HL-60/S4 treated with retinoic acid at 250 ng/mL for 4 days and 3 days (cell line): ENCODE measurements around the gene YWHAQ.
"Not testable (repeated sequence)": the region's sequence is repeated elsewhere in the genome, so short reads cannot be mapped to it uniquely, and the experiment has no call there.

ENCODE experiments used
- in situ Hi-C: fragments of 300-500 bp; cut with MboI; formaldehyde crosslinking; loops from 2 replicates; pipeline ENCODE4 v1.7.0; 2022; ENCODE audit warnings: low sequenced_read_pairs

YWHAQ gene

DNA sequence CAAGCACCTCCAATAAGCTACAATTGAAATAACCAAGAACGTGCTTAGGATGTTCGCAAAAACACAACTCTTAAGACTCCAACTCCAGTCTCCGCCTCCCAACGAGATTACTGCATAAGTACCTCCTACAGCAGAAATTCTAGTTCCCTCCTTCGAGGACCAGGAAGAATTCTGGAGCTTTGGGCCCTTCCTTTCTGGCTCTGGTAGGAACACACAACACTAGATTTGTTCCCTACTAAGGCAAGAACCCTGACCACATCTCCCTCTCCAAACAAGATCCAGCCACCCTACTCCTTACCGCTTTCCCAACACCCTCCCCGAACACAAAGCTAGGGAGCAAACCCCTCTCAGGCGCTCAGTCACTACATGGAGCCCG, 75.9 kb downstream of the YWHAQ start:
- in situ Hi-C loops, result no loop called here

DNA sequence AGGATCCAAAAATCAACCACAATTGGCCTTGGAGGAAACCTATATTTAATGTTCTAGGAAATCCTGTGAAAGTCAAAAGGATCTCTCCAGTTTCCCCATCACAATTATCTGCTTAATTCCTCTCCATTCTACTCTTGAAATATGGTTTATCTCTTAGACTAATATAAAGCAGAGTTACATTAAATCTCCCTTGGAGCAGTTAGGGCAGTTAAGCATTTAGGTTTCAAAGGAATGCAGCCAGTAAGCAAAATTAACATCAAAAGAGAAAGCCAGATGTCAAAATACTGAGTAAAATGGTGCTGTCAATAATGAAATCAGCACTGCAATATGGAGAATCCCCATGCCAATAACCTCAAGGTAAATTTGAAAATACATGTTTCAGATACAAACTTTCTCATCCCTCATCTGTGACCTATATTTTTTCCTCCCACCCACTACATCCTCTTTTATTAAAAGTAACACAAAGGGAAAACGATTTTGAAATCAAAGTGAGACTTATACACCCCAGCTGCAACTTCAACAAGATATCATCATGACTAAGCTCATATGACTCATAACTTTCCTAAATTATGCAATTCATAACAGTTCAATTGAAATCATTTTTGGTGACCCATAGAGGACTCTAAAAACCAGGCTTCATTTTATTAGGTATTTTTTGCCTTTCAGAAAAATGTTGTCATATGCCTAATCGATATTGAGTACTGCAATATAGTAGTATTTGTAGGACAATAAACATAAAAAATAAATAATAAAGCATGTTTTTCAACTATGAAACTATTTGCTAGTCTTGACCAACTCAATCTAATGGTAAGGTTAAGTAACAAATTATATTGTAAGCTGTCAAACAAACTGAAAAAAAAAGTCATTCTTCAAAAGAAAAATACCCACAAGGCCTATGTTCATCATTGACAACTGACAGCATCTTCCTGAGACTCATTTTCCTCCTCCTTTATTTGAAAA, 78.3 kb downstream of the YWHAQ start:
- in situ Hi-C loops, result no loop called here

GRCh38 chr2:9550859-9551391, 79.9 kb downstream of the YWHAQ start:
- in situ Hi-C loops, result not testable (repeated sequence)

DNA sequence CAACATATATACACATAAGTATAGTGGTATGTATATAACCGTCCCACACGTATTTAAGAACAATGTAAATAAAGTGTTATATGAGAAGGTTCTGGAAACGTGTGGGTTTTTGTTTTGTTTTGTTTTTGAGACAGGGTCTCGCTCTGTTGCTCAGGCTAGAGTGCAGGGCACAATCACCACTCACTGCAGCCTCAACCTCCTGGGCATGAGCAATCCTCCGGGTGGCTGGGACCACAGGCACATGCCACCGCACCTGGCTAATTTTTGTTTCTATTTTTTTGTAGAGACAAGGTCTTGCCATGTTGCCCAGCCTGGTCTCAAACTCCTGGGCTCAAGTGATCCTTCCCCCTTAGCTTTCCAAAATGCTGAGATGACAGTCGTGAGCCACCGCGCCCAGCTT, 81.4 kb downstream of the YWHAQ start:
- in situ Hi-C loops, result no loop called here

DNA sequence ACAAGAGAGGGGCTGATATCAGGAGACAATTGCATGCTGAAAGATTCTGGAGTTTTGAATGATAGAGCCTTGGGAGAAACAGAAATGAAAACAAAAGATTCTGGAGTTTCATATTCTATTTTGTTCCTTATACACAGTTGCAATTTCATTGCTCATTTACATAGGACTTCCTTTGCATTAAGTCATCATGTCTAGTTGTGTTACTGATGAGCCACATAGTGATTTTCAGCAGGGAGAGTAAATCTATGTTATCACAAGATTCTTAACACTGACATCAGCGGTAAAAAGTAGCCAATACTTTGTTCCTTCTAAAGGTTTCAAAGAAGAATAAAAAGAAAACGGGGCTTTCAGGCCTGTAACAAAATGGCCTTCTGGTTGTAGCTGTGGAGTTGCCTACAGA, 82.3 kb downstream of the YWHAQ start:
- in situ Hi-C loops, result no loop called here

DNA sequence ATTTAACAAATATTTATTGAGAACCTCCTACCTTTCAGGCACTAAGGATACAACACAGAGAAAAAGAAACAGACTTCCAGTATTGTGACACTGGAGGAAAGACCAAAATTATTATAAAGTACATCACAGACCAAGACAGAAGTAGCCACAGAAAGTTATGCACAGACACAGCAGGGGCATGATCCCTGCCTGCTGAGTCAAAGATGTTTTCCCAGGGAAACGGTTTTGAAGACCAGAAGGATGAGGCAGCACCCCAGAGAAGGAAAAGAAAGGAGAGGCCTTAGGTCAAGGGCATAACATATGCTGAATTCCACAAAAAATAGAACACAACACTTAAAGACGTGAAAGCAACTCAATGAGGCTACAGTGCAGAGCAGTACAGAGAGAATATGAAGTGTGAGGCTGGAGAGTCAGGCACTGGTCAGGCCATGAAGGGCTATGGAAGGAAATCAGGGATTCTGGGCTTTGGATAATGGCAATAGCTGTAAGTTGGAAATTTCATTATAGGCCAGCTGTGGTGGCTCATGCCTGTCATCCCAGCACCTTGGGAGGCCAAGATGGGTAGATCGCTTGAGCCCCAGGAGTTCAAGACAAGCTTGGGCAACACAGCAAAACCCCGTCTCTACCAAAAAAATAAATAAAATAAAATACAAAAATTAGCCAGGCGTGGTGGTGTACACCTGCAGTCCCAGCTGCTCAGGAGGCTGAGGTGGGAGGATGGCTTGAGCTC, 83.4 kb downstream of the YWHAQ start:
- in situ Hi-C loops, result no loop called here

- in situ Hi-C loops, result no loop called here
These were observed 85.3 kb downstream of the YWHAQ start for GRCh38 chr2:9545502-9545901.

GRCh38 chr2:9543557-9543956, 87.2 kb downstream of the YWHAQ start:
- in situ Hi-C loops, result no loop called here

DNA sequence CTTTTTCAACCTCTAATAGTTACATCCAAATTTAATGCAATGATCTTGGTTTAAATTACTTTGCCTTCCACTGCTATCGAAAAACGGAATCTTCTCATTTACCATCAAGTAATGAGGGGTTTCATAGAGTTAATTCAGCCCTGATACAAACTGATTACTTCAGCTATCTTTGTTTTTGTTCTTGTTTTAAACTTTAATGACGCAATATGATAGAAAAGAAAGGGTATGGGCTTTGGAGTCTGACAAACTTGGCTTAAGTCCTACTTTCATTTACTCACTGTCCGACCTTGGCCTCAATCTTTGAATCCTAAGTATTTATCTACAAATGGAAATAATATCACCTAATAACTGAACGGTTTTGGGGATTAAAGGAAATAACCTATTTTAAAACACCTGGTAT, 91.3 kb downstream of the YWHAQ start:
- in situ Hi-C loops, result no loop called here

- in situ Hi-C loops, result no loop called here
These were observed 92.7 kb downstream of the YWHAQ start for GRCh38 chr2:9538000-9538507.

DNA sequence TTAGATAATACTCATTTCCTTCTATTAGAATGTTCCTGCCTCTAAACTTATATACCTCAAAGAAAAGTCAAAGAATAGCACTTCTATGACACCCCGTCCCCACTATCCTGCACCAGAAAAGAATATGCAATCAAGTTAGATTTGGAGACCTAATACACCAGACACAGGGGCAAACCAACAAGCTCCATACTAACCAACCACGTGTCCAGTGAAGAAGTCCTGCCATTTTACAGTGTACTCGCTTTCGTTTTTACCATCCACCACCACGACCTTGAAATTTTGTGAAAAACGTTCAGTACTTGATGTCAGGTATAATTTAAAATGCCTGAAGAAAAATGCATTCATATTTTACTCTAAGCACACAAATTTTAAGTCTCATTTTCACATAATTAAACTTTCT, 94.3 kb downstream of the YWHAQ start:
- in situ Hi-C loops, result no loop called here

DNA sequence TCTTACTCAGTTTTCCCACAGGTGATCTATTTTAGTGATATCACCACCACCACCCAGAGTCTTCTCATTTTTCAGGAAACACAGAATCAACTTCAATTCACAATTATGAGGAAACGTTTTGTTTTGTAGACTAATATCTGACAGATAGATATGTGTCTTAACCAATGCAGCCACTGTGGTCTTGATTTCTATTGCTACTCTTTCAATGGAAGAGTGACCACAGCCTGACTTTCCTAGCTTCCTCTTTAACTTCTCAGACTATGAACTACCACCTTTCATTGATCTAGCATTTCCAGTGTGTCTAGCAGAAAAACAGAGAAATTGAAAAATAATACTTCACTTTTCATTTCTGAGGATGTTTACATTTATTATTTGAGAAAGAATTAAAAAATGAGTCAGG, 95.6 kb downstream of the YWHAQ start:
- in situ Hi-C loops, result no loop called here
